ENCODE measurements around the gene RIPK1. TPM values are rescaled to one million over a fixed set of nuclear protein-coding genes. Genes with fewer than 3 reads are reported as not detected.

RIPK1 gene
- total and polyA plus RNA-seq, 9 of the 15 experiments (the other 6 are each of a cell fraction or from before 2014, with no cell fraction given): 3.8 to 24.9 (median 17.7) TPM

- no peak for TF ChIP-seq ZBTB2 (IDR thresholded peaks at IDR 0.05)
- no peak for TF ChIP-seq SAFB2 (IDR thresholded peaks at IDR 0.05; ENCODE audit: borderline replicate concordance, low read depth, low read length, severe bottlenecking)
- TF ChIP-seq POU5F1 (IDR thresholded peaks at IDR 0.05; ENCODE audit: borderline replicate concordance, low read depth, low read length, partially characterized antibody): no peak
- no peak for TF ChIP-seq CHD7 (IDR thresholded peaks at IDR 0.05; ENCODE audit: low read depth, low read length)
- TF ChIP-seq ZNF263 (CRISPR knock-in tag; IDR thresholded peaks at IDR 0.05; ENCODE audit: borderline replicate concordance): no peak
- TF ChIP-seq SUPT5H (IDR thresholded peaks at IDR 0.05): no peak
- TF ChIP-seq VEZF1 (CRISPR knock-in tag; IDR thresholded peaks at IDR 0.05): no peak
- TF ChIP-seq ATF3 (IDR thresholded peaks at IDR 0.05): peak; percentile 48; the same call in 1 of the 2 replicates
- TF ChIP-seq ATF3 (CRISPR knock-in tag; conservative IDR thresholded peaks at IDR 0.05): no peak
- TF ChIP-seq RNF219 (CRISPR knock-in tag; IDR thresholded peaks at IDR 0.05): no peak
Measured at GRCh38 chr6:3162067-3162497, 93.8 kb downstream of the RIPK1 start (continued).
